Measurements from ENCODE around the gene TRPM1.

DNA sequence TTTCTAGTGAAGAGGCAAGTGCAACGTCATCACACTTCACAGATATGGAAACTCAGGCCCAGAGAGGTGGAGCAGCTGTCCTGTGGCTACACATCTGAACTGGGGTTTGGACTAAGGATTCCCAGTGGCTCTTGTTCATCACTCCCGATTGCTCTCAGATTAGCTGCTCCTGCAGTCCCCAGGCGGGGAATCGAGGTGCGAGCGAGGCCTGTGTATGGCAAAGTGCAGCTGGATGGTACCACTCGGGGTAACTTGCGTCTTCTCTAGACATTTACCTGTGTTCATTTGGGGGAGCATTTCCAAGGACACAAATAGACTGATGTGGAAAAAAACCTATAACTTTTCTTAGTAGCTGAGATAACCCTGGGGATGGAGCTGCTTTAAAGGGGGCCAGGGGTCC, 45.9 kb upstream of the TRPM1 start:
- TF ChIP-seq, protein P1, sequence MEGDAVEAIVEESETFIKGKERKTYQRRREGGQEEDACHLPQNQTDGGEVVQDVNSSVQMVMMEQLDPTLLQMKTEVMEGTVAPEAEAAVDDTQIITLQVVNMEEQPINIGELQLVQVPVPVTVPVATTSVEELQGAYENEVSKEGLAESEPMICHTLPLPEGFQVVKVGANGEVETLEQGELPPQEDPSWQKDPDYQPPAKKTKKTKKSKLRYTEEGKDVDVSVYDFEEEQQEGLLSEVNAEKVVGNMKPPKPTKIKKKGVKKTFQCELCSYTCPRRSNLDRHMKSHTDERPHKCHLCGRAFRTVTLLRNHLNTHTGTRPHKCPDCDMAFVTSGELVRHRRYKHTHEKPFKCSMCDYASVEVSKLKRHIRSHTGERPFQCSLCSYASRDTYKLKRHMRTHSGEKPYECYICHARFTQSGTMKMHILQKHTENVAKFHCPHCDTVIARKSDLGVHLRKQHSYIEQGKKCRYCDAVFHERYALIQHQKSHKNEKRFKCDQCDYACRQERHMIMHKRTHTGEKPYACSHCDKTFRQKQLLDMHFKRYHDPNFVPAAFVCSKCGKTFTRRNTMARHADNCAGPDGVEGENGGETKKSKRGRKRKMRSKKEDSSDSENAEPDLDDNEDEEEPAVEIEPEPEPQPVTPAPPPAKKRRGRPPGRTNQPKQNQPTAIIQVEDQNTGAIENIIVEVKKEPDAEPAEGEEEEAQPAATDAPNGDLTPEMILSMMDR (IDR thresholded peaks at IDR 0.05 in 4 of 5, conservative IDR thresholded peaks at IDR 0.05 in 1 of 5) = no peak
- no peak for TF ChIP-seq POLR2A (IDR thresholded peaks at IDR 0.05)

Measured in gastrocnemius medialis (tissue), 4 donors.